ENCODE data around the gene TAS2R14. TPM values are rescaled to one million over a fixed set of nuclear protein-coding genes. Genes with fewer than 3 reads are reported as not detected.

TAS2R14 gene, protein sequence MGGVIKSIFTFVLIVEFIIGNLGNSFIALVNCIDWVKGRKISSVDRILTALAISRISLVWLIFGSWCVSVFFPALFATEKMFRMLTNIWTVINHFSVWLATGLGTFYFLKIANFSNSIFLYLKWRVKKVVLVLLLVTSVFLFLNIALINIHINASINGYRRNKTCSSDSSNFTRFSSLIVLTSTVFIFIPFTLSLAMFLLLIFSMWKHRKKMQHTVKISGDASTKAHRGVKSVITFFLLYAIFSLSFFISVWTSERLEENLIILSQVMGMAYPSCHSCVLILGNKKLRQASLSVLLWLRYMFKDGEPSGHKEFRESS
- 1 to 10 TPM; 1.2 to 1.9 TPM for total RNA-seq
- polyA plus RNA-seq (ENCODE audit: insufficient read length in 6 of 6) = 1 to 10 TPM; 3.8 to 5.0 (median 4.8) TPM
- long read RNA-seq, donor 1, partial matches to known transcripts = 0 of 5 reads
- long read RNA-seq, donor 1, other reads (novel, unspliced or antisense) = 0 of 5 reads
- long read RNA-seq, donor 2, transcript TAS2R14-202 (1 exons, 1,858 nt) = major isoform, 6 of 6 reads
- long read RNA-seq, donor 2, partial matches to known transcripts = 0 of 6 reads
- long read RNA-seq, donor 2, other reads (novel, unspliced or antisense) = 0 of 6 reads
- long read RNA-seq, donor 3, partial matches to known transcripts = 0 of 4 reads
- long read RNA-seq, donor 3, other reads (novel, unspliced or antisense) = 0 of 4 reads
- long read RNA-seq, donor 4, partial matches to known transcripts = 0 of 4 reads
- long read RNA-seq, donor 4, other reads (novel, unspliced or antisense) = 4 of 4 reads
- long read RNA-seq, donor 5, transcript TAS2R14-202 (1 exons, 1,858 nt) = major isoform, 6 of 12 reads
- long read RNA-seq, donor 5, partial matches to known transcripts = 0 of 12 reads
- long read RNA-seq, donor 5, other reads (novel, unspliced or antisense) = 5 of 12 reads
- long read RNA-seq, donor 6, transcript TAS2R14-202 (1 exons, 1,858 nt) = major isoform, 6 of 6 reads
- long read RNA-seq, donor 6, partial matches to known transcripts = 0 of 6 reads
- long read RNA-seq, donor 6, other reads (novel, unspliced or antisense) = 0 of 6 reads
- long read RNA-seq, donor 7, transcript TAS2R14-202 (1 exons, 1,858 nt) = major isoform, 8 of 8 reads
- long read RNA-seq, donor 7, partial matches to known transcripts = 0 of 8 reads
- long read RNA-seq, donor 7, other reads (novel, unspliced or antisense) = 0 of 8 reads
- long read RNA-seq, donor 8, partial matches to known transcripts = 0 of 3 reads
- long read RNA-seq, donor 8, other reads (novel, unspliced or antisense) = 0 of 3 reads
- long read RNA-seq, donor 9 = 0 reads
- long read RNA-seq, donor 10, partial matches to known transcripts = 0 of 4 reads
- long read RNA-seq, donor 10, other reads (novel, unspliced or antisense) = 4 of 4 reads
- long read RNA-seq, donor 11, transcript TAS2R14-202 (1 exons, 1,858 nt) = major isoform, 8 of 8 reads
- long read RNA-seq, donor 11, partial matches to known transcripts = 0 of 8 reads
- long read RNA-seq, donor 11, other reads (novel, unspliced or antisense) = 0 of 8 reads
- long read RNA-seq, donor 12, transcript TAS2R14-202 (1 exons, 1,858 nt) = major isoform, 12 of 12 reads
- long read RNA-seq, donor 12, partial matches to known transcripts = 0 of 12 reads
- long read RNA-seq, donor 12, other reads (novel, unspliced or antisense) = 0 of 12 reads

DNA sequence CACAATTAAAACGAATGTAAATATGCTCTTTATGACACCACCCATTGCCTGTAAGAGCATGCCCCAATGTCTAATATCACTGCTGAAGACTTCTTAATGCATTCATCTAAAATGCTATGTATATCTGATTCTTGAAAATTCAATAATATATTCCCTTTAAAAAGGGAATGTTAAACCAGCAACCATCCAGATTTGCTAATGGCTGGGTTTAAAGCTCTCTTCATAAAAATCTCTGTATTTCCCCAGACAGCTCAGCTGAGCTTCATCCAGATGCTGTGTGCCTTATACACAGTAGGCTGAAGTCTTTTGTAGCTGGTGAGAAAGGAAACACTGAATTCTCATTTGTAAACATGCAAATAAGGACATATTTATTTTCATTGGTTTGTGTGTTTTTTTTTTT is at the start of gene TAS2R14:
TSS of gene TAS2R14 (minus strand) at position 101 of the 400 bp plus-strand sequence. CDS start at position 45, 56 bp downstream.
- no peak for ATAC-seq
- DNase-seq = no peak
- H3K4me3 ChIP-seq = no peak within 1 kb of the TSS
- intact Hi-C loops (cut with DNase I) = no loop called here
- H3K27ac ChIP-seq = no peak within 1 kb of the TSS
- no peaks in the 10 kb centered on the region for H3K9me3 ChIP-seq
- H3K4me1 ChIP-seq = no peaks in the 10 kb centered on the region
- no peaks in the 10 kb centered on the region for H3K36me3 ChIP-seq
- no peaks in the 10 kb centered on the region for H3K27me3 ChIP-seq
- TF ChIP-seq, protein P1, sequence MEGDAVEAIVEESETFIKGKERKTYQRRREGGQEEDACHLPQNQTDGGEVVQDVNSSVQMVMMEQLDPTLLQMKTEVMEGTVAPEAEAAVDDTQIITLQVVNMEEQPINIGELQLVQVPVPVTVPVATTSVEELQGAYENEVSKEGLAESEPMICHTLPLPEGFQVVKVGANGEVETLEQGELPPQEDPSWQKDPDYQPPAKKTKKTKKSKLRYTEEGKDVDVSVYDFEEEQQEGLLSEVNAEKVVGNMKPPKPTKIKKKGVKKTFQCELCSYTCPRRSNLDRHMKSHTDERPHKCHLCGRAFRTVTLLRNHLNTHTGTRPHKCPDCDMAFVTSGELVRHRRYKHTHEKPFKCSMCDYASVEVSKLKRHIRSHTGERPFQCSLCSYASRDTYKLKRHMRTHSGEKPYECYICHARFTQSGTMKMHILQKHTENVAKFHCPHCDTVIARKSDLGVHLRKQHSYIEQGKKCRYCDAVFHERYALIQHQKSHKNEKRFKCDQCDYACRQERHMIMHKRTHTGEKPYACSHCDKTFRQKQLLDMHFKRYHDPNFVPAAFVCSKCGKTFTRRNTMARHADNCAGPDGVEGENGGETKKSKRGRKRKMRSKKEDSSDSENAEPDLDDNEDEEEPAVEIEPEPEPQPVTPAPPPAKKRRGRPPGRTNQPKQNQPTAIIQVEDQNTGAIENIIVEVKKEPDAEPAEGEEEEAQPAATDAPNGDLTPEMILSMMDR (IDR thresholded peaks at IDR 0.05) = no peak

DNA sequence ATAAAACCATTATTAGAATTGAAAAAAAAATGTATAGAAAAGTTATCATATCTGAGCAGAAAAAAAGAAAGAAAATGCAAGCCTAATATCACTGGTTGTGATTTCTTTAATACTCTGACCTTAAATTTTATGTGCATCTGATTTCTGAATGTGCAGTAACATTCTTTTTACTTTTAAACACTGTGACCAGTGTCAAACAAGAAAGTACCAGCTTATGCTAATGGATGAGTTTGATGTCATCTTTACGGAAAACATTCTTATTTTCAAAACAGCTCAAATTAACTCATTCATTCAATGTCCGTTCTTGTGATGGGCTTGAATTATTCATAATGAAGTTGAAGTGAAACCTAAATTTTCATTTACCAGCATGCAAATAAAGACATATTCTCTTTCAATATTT is 47.7 kb upstream of the TAS2R14 start, which contains the start of gene TAS2R50:
TSS of gene TAS2R50 (minus strand) at position 101 of the 400 bp plus-strand sequence. CDS start at position 49, 52 bp downstream.
- TF ChIP-seq, protein P1 (IDR thresholded peaks at IDR 0.05) = no peak
- ATAC-seq (no peak), DNase-seq (no peak)
- intact Hi-C loops (cut with DNase I) = no loop called here
- no peaks in the 10 kb centered on the region for H3K4me1 ChIP-seq
- no peak within 1 kb of the TSS for H3K4me3 ChIP-seq
- no peaks in the 10 kb centered on the region for H3K36me3 ChIP-seq
- no peak within 1 kb of the TSS for H3K27ac ChIP-seq
- H3K9me3 ChIP-seq = peaks cover 0 to 3% of the 10 kb centered on the region in 2 donors
- H3K27me3 ChIP-seq = no peaks in the 10 kb centered on the region

DNA sequence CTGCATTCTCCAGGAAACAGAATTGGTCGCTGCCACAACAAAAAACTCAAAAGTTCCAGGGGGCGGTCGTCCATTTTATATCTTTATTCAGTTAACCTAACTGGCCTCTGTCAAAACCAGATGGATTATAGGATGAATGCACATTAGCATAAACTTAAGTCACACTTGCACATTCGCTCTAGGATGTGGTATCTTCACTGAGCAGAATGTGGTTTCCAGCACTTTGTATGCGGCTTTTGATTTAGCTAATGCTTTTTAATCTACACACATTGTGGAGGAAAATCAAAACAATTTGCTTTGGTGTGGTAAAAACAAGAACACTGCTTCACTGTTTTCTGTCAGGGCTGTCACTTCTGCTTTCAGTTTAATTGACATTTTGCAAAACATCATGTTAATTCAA is 43.2 kb upstream of the TAS2R14 start:
- Histone ChIP-seq H3K4me1 (no peaks in the 10 kb centered on the region), H3K9me3 (no peaks in the 10 kb centered on the region), H3K4me3 (no peak overlapping the region), H3K27me3 (no peaks in the 10 kb centered on the region), H3K27ac (no peak overlapping the region), H3K36me3 (no peaks in the 10 kb centered on the region)
- DNase-seq (no peak), ATAC-seq (no peak)
- intact Hi-C loops (cut with DNase I) = no loop called here
- TF ChIP-seq, protein P1 (IDR thresholded peaks at IDR 0.05) = no peak

DNA sequence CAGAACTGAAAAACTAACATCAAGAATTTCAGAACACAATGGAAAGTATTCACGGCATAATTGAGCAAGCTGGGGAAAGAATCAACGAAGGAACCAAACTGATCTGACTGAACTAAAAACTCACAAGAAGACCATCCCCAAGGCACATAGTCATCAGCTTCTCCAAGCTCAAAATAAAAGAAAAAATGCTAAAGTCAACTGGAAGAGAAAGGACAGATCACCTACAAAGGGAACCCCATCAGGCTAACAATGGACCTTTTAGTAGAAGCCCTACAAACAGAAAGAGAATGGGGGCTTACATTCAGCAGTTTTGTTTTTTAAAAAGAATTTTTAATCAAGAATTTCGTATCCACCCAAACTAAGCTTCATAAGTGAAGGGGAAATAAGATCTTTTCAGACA is 35.9 kb upstream of the TAS2R14 start:
- no peaks in the 10 kb centered on the region for H3K4me1 ChIP-seq
- no peak for DNase-seq
- no peaks in the 10 kb centered on the region for H3K36me3 ChIP-seq
- TF ChIP-seq, protein P1 (IDR thresholded peaks at IDR 0.05) = no peak
- no peak overlapping the region for H3K4me3 ChIP-seq
- no peak overlapping the region for H3K27ac ChIP-seq
- intact Hi-C loops (cut with DNase I) = no loop called here
- no peaks in the 10 kb centered on the region for H3K27me3 ChIP-seq
- no peak for ATAC-seq
- no peaks in the 10 kb centered on the region for H3K9me3 ChIP-seq
